HuH-7.5 (cell line): Measurements from ENCODE around the gene GCN1.
"Not testable (repeated sequence)": the region's sequence is repeated elsewhere in the genome, so short reads cannot be mapped to it uniquely, and the experiment has no call there.

Experiments
- DNase-seq: peaks from one replicate; pipeline ENCODE4 v3.0.0; 2011; ENCODE audit warnings: low spot score

Gene GCN1

GRCh38 chr12:120194534-120195395 is at the start of gene GCN1:
Gene GCN1 (minus strand): TSS chr12:120194715. CDS start chr12:120194697, 18 bp downstream.
- peak; percentile 69 for DNase-seq

- no peak for DNase-seq
These were observed 48.6 kb upstream of the GCN1 start for GRCh38 chr12:120242971-120243699.

- no peak for DNase-seq
These were observed 47.8 kb upstream of the GCN1 start for GRCh38 chr12:120242275-120242799.

GRCh38 chr12:120241561-120242274 is 47.2 kb upstream of the GCN1 start:
- no peak for DNase-seq

GRCh38 chr12:120240495-120240833 is 45.9 kb upstream of the GCN1 start:
- no peak for DNase-seq

- no peak for DNase-seq
These were observed 45.4 kb upstream of the GCN1 start for GRCh38 chr12:120239776-120240494.

GRCh38 chr12:120238839-120239445 is 44.4 kb upstream of the GCN1 start:
- no peak for DNase-seq

- DNase-seq = no peak
These were observed 43.7 kb upstream of the GCN1 start for GRCh38 chr12:120238217-120238616.

- DNase-seq = no peak
These were observed 43.1 kb upstream of the GCN1 start for GRCh38 chr12:120237360-120238171.

- DNase-seq = not testable (repeated sequence)
These were observed 42.3 kb upstream of the GCN1 start for GRCh38 chr12:120236809-120237208.

- DNase-seq = no peak
These were observed 41.1 kb upstream of the GCN1 start for GRCh38 chr12:120235369-120236323.

- DNase-seq = peak; percentile 73
These were observed 40.3 kb upstream of the GCN1 start for GRCh38 chr12:120234643-120235368.

- DNase-seq = no peak
These were observed 36.9 kb upstream of the GCN1 start for GRCh38 chr12:120231316-120232011.

- no peak for DNase-seq
These were observed 36.4 kb upstream of the GCN1 start for GRCh38 chr12:120230974-120231315.

GRCh38 chr12:120230326-120230973 is 35.9 kb upstream of the GCN1 start:
- DNase-seq = no peak

GRCh38 chr12:120229487-120230325 is 35.2 kb upstream of the GCN1 start:
- DNase-seq = no peak

- DNase-seq = no peak
These were observed 34.6 kb upstream of the GCN1 start for GRCh38 chr12:120229071-120229486.
